ENCODE data around the gene SLC25A23. TPM values are rescaled to one million over a fixed set of nuclear protein-coding genes. Genes with fewer than 3 reads are reported as not detected.

The SLC25A23 gene
- total RNA-seq, 4 donors from 2014 or later, result 33.2 to 45.6 (median 42.4) TPM

GRCh38 chr19:6442087-6442688, 17.4 kb downstream of the SLC25A23 start:
- 86 to 88% methylated on average over 13 of the region's 13 CpGs for WGBS, 2 donors

GRCh38 chr19:6440905-6441304, 18.7 kb downstream of the SLC25A23 start:
- Histone ChIP-seq H3K9me3 (peaks cover 0 to 7% (median 0%) of the 10 kb centered on the region in 4 donors), H3K27ac (no peak overlapping the region), H3K27me3 (no peaks in the 10 kb centered on the region), H3K4me3 (no peak overlapping the region), H3K4me1 (no peaks in the 10 kb centered on the region), H3K36me3 (peaks cover 0 to 44% (median 0%) of the 10 kb centered on the region in 3 donors)
- WGBS, 2 donors, result 80 to 83% methylated on average over 3 of the region's 3 CpGs
- TF ChIP-seq POLR2A (IDR thresholded peaks at IDR 0.05) (no peak), EP300 (IDR thresholded peaks at IDR 0.05) (no peak), CTCF (IDR thresholded peaks at IDR 0.05) (no peak)
- no peak for DNase-seq (ENCODE audit: low spot score in 2 of 2)

More at GRCh38 chr19:6442087-6442688, 17.4 kb downstream of the SLC25A23 start:
- no peak for DNase-seq (ENCODE audit: low spot score in 2 of 2)
- Histone ChIP-seq H3K9me3 (peaks cover 0 to 19% (median 0%) of the 10 kb centered on the region in 4 donors), H3K4me3 (no peak overlapping the region), H3K27ac (no peak overlapping the region), H3K4me1 (no peaks in the 10 kb centered on the region), H3K36me3 (peaks cover 0 to 56% (median 0%) of the 10 kb centered on the region in 3 donors), H3K27me3 (no peaks in the 10 kb centered on the region)
- no peak for TF ChIP-seq CTCF (IDR thresholded peaks at IDR 0.05)
- TF ChIP-seq EP300 (IDR thresholded peaks at IDR 0.05), result no peak
- TF ChIP-seq POLR2A (IDR thresholded peaks at IDR 0.05), result no peak

- Histone ChIP-seq H3K27ac (no peak overlapping the region), H3K4me3 (no peak overlapping the region), H3K9me3 (no peaks in the 10 kb centered on the region), H3K27me3 (no peaks in the 10 kb centered on the region), H3K4me1 (no peaks in the 10 kb centered on the region), H3K36me3 (peaks cover 0 to 32% (median 0%) of the 10 kb centered on the region in 3 donors)
- TF ChIP-seq EP300 (IDR thresholded peaks at IDR 0.05) (no peak), POLR2A (IDR thresholded peaks at IDR 0.05) (no peak), CTCF (IDR thresholded peaks at IDR 0.05) (no peak)
- no peak for DNase-seq (ENCODE audit: low spot score in 2 of 2)
- 85 to 86% methylated on average over 4 of the region's 4 CpGs for WGBS, 2 donors
Observed at GRCh38 chr19:6439743-6440142, 19.8 kb downstream of the SLC25A23 start.

GRCh38 chr19:6433663-6434062, 25.9 kb downstream of the SLC25A23 start, which contains the start of gene SLC25A41:
SLC25A41 (minus strand) TSS chr19:6433763; CDS start chr19:6433693, 70 bp downstream.
- Histone ChIP-seq H3K4me1 (no peaks in the 10 kb centered on the region), H3K27ac (no peak within 1 kb of the TSS), H3K36me3 (no peaks in the 10 kb centered on the region), H3K4me3 (no peak within 1 kb of the TSS), H3K27me3 (no peaks in the 10 kb centered on the region), H3K9me3 (no peaks in the 10 kb centered on the region)
- TF ChIP-seq POLR2A (IDR thresholded peaks at IDR 0.05) (no peak), EP300 (IDR thresholded peaks at IDR 0.05) (no peak), CTCF (IDR thresholded peaks at IDR 0.05) (no peak)
- 91 to 95% methylated on average over 10 of the region's 10 CpGs for WGBS, 2 donors
- DNase-seq (ENCODE audit: low spot score in 2 of 2), result no peak

- H3K9me3 ChIP-seq, result no peaks in the 10 kb centered on the region
- WGBS, 2 donors, result 78 to 90% methylated on average over 11 of the region's 11 CpGs
- no peaks in the 10 kb centered on the region for H3K4me1 ChIP-seq
- no peak for DNase-seq (ENCODE audit: low spot score in 2 of 2)
- H3K27me3 ChIP-seq, result no peaks in the 10 kb centered on the region
- no peak overlapping the region for H3K4me3 ChIP-seq
- H3K36me3 ChIP-seq, result no peaks in the 10 kb centered on the region
- no peak overlapping the region for H3K27ac ChIP-seq
- TF ChIP-seq EP300 (IDR thresholded peaks at IDR 0.05) (no peak), CTCF (IDR thresholded peaks at IDR 0.05) (no peak), POLR2A (IDR thresholded peaks at IDR 0.05) (no peak)
Observed at GRCh38 chr19:6433165-6433564, 26.4 kb downstream of the SLC25A23 start.
